Measurements from ENCODE around the gene MARK2. TPM values are rescaled to one million over a fixed set of nuclear protein-coding genes. Genes with fewer than 3 reads are reported as not detected.

Gene MARK2
- total RNA-seq, 1 donor = 16.4 TPM

- H3K4me3 ChIP-seq (ENCODE audit: low read depth, low read length) = no peak overlapping the region
- TF ChIP-seq CTCF (IDR thresholded peaks at IDR 0.05; ENCODE audit: insufficient read depth, low read depth, low read length) = no peak
- DNase-seq (ENCODE audit: low read depth) = no peak
These were observed 22.7 kb upstream of the MARK2 start for GRCh38 chr11:63816166-63816565.

- no peak for TF ChIP-seq CTCF (IDR thresholded peaks at IDR 0.05; ENCODE audit: insufficient read depth, low read depth, low read length)
- H3K4me3 ChIP-seq (ENCODE audit: low read depth, low read length) = no peak overlapping the region
- DNase-seq (ENCODE audit: low read depth) = no peak
These were observed 22.2 kb upstream of the MARK2 start for GRCh38 chr11:63816732-63817131.

GRCh38 chr11:63817758-63818498 is 21.0 kb upstream of the MARK2 start:
- no peak overlapping the region for H3K4me3 ChIP-seq (ENCODE audit: low read depth, low read length)
- TF ChIP-seq CTCF (IDR thresholded peaks at IDR 0.05; ENCODE audit: insufficient read depth, low read depth, low read length) = no peak
- no peak for DNase-seq (ENCODE audit: low read depth)

- DNase-seq (ENCODE audit: low read depth) = no peak
- no peak overlapping the region for H3K4me3 ChIP-seq (ENCODE audit: low read depth, low read length)
- TF ChIP-seq CTCF (IDR thresholded peaks at IDR 0.05; ENCODE audit: insufficient read depth, low read depth, low read length) = no peak
These were observed 20.3 kb upstream of the MARK2 start for GRCh38 chr11:63818609-63819008.

GRCh38 chr11:63821411-63821810 is 17.5 kb upstream of the MARK2 start:
- H3K4me3 ChIP-seq (ENCODE audit: low read depth, low read length) = no peak overlapping the region
- TF ChIP-seq CTCF (IDR thresholded peaks at IDR 0.05; ENCODE audit: insufficient read depth, low read depth, low read length) = no peak
- DNase-seq (ENCODE audit: low read depth) = no peak

GRCh38 chr11:63826471-63827190 is 12.3 kb upstream of the MARK2 start:
- no peak overlapping the region for H3K4me3 ChIP-seq (ENCODE audit: low read depth, low read length)
- no peak for TF ChIP-seq CTCF (IDR thresholded peaks at IDR 0.05; ENCODE audit: insufficient read depth, low read depth, low read length)
- no peak for DNase-seq (ENCODE audit: low read depth)

Data from fibroblast of villous mesenchyme (primary cell).